ENCODE results near the gene ING4.

ING4 gene

GRCh38 chr12:6688999-6689882 is 26.3 kb upstream of the ING4 start, which contains the start of gene ZNF384:
ZNF384 (minus strand) TSS chr12:6689375; CDS start chr12:6679520, 9,855 bp downstream.
- DNase-seq (ENCODE audit: low read depth, low spot score): peak; percentile 95
- peak within 1 kb of the TSS; percentile 90 for H3K27ac ChIP-seq

- H3K27ac ChIP-seq: peak overlapping the region; percentile 90
- no peak for DNase-seq (ENCODE audit: low read depth, low spot score)
Observed at GRCh38 chr12:6688543-6688998, 25.7 kb upstream of the ING4 start.

GRCh38 chr12:6685814-6686213 is 22.9 kb upstream of the ING4 start:
- no peak for DNase-seq (ENCODE audit: low read depth, low spot score)

GRCh38 chr12:6684609-6685008 is 21.7 kb upstream of the ING4 start:
- no peak overlapping the region for H3K27ac ChIP-seq
- no peak for DNase-seq (ENCODE audit: low read depth, low spot score)

More at GRCh38 chr12:6685814-6686213, 22.9 kb upstream of the ING4 start:
- no peak overlapping the region for H3K27ac ChIP-seq

GRCh38 chr12:6676962-6677361 is 14.0 kb upstream of the ING4 start:
- no peak for DNase-seq (ENCODE audit: low read depth, low spot score)
- no peak overlapping the region for H3K27ac ChIP-seq

GRCh38 chr12:6672143-6672542 is 9.2 kb upstream of the ING4 start:
- no peak for DNase-seq (ENCODE audit: low read depth, low spot score)
- no peak overlapping the region for H3K27ac ChIP-seq

- no peak overlapping the region for H3K27ac ChIP-seq
- DNase-seq (ENCODE audit: low read depth, low spot score): no peak
Observed at GRCh38 chr12:6667559-6668210, 4.8 kb upstream of the ING4 start.

GRCh38 chr12:6666211-6666610 is 3.3 kb upstream of the ING4 start:
- no peak overlapping the region for H3K27ac ChIP-seq
- no peak for DNase-seq (ENCODE audit: low read depth, low spot score)

- no peak for DNase-seq (ENCODE audit: low read depth, low spot score)
Observed at GRCh38 chr12:6664902-6665301, 2.0 kb upstream of the ING4 start.

GRCh38 chr12:6662602-6662905 is 365 bp downstream of the ING4 start:
- DNase-seq (ENCODE audit: low read depth, low spot score): no peak
- peak overlapping the region; percentile 45 for H3K27ac ChIP-seq

More at GRCh38 chr12:6664902-6665301, 2.0 kb upstream of the ING4 start:
- H3K27ac ChIP-seq: no peak overlapping the region

GRCh38 chr12:6653987-6654386 is 8.9 kb downstream of the ING4 start:
- no peak overlapping the region for H3K27ac ChIP-seq
- DNase-seq (ENCODE audit: low read depth, low spot score): no peak

- DNase-seq (ENCODE audit: low read depth, low spot score): no peak
- no peak overlapping the region for H3K27ac ChIP-seq
Observed at GRCh38 chr12:6653342-6653741, 9.6 kb downstream of the ING4 start.

GRCh38 chr12:6652391-6652790 is 10.5 kb downstream of the ING4 start:
- no peak overlapping the region for H3K27ac ChIP-seq
- no peak for DNase-seq (ENCODE audit: low read depth, low spot score)

- no peak for DNase-seq (ENCODE audit: low read depth, low spot score)
- H3K27ac ChIP-seq: no peak overlapping the region
Observed at GRCh38 chr12:6650832-6651231, 12.1 kb downstream of the ING4 start.

- no peak for DNase-seq (ENCODE audit: low read depth, low spot score)
- no peak within 1 kb of the TSS for H3K27ac ChIP-seq
Observed at GRCh38 chr12:6647083-6647604, 15.8 kb downstream of the ING4 start, which contains the start of gene ACRBP. ACRBP (minus strand) TSS chr12:6647432; CDS start chr12:6647366, 66 bp downstream.

GRCh38 chr12:6646276-6647082 is 16.4 kb downstream of the ING4 start:
- H3K27ac ChIP-seq: no peak overlapping the region
- DNase-seq (ENCODE audit: low read depth, low spot score): no peak

GRCh38 chr12:6644903-6645302 is 18.0 kb downstream of the ING4 start:
- no peak overlapping the region for H3K27ac ChIP-seq
- no peak for DNase-seq (ENCODE audit: low read depth, low spot score)

GRCh38 chr12:6644257-6644596 is 18.7 kb downstream of the ING4 start:
- DNase-seq (ENCODE audit: low read depth, low spot score): no peak
- no peak overlapping the region for H3K27ac ChIP-seq

GRCh38 chr12:6643569-6644256 is 19.2 kb downstream of the ING4 start:
- no peak overlapping the region for H3K27ac ChIP-seq
- DNase-seq (ENCODE audit: low read depth, low spot score): no peak

GRCh38 chr12:6641131-6641530 is 21.8 kb downstream of the ING4 start:
- no peak for DNase-seq (ENCODE audit: low read depth, low spot score)

More at GRCh38 chr12:6641131-6641530, 21.8 kb downstream of the ING4 start:
- no peak overlapping the region for H3K27ac ChIP-seq

Measured in epithelial cell of prostate (primary cell).